NCI-H345 treated with DMSO at 0.1 percent for 48 hours (cell line): ENCODE results near the gene CD22.
"Not testable (repeated sequence)": the region's sequence is repeated elsewhere in the genome, so short reads cannot be mapped to it uniquely, and the experiment has no call there.

ENCODE experiments used
- DNase-seq: peaks from one replicate; lab custom pipeline; 2025; ENCODE audit not compliant: unreplicated experiment; lab: John Stamatoyannopoulos, UW

Gene CD22

DNA sequence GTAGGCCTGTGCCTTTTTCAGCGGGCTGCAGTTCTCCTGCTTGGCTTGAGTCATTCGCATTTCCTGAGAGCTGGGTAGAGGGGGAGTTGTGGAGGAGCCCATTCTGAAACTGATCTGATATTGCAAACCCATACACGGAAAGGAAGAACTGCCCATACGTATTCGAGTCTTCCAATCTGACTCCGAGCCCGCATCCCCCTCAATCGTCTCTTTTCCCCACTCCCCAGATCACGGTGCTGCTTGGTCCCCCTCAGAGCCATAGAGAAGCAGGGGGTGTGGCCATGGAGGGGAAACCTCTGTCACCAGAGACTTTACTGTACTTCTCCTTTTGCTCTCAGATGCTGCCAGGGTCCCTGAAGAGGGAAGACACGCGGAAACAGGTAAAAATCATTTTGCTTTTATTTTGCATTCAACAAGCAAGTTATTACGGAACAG, at the start of gene CD22:
TSS of gene CD22 (plus strand) at position 337 of the 435 bp plus-strand sequence. CDS start 2,854 bp downstream, outside the sequence.
- DNase-seq: no peak

DNA sequence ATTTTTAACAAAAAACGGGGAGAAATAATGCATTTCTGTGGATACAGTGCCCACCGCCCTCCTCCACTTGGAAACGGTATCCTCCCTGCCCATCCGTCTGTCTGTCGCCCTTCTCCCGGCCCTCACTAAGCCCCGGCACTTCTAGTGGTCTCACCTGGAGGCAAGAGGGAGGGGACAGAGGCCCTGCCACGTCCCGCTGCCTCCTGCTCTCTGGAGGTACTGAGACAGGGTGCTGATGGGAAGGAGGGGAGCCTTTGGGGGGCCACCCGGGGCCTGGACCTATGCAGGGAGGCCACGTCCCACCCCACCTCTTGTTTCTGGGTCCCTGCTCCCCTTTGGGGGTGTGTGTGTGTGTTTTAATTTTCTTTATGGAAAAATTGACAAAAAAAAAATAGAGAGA, 49.6 kb upstream of the CD22 start:
- no peak for DNase-seq

DNA sequence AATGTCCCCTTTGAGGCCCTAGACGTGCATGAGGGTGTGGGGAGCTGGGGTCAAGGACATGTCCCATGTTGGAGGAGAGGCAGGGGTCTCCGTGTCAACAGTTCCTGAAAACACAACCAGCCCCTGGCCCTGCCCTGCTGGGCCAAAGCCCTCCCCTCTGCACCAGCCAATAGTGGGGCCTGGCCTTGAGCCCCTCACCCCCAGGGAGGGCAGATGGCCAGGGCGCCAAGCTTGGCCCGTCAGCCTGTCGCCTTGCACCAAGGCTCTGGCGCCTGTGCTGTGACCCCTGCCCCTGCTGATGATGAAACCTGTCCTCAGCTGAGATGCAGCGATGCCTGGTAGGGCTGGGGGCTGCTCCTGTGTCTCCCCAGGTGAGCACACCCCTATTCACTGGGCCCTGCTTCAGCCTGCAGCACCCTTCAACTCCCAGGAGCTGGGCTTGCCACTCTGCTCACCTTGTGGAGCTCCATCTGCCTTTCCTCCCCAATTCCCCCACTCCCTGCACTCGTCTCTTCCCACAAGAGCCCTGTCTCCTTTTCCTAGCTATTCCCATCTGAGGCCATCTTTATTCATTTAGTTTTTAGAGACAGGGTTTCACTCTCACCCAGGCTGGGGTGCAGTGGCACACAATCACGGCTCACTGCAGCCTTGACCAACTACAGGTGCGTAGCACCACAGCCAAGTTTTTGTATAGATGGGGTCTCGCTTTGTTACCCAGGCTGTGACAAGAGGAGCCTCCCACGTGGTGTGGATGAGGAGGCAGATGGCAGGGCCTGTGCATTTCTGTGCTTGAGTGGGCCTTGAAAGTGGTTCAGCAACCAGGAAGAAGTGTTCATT, 48.8 kb upstream of the CD22 start:
- DNase-seq: no peak

DNA sequence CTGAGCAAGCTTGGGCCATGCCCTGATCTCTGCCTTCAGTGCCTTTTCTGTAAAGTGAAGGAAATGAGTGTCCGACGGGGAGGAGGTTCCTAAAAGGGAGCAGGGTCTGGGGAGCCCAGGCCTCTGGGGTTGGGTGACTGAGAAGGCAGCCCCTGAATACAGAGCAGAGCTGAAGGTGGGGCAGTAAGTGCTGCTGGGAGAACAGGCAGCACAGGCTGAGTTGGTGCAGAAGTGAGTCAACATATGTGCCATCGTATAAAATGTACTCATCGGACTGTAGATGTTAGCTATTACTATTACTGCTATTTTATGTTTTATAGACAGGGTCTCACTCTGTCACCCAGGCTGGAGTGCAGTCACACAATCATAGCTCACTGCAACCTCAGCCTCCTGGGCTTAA, 47.7 kb upstream of the CD22 start:
- DNase-seq: no peak

DNA sequence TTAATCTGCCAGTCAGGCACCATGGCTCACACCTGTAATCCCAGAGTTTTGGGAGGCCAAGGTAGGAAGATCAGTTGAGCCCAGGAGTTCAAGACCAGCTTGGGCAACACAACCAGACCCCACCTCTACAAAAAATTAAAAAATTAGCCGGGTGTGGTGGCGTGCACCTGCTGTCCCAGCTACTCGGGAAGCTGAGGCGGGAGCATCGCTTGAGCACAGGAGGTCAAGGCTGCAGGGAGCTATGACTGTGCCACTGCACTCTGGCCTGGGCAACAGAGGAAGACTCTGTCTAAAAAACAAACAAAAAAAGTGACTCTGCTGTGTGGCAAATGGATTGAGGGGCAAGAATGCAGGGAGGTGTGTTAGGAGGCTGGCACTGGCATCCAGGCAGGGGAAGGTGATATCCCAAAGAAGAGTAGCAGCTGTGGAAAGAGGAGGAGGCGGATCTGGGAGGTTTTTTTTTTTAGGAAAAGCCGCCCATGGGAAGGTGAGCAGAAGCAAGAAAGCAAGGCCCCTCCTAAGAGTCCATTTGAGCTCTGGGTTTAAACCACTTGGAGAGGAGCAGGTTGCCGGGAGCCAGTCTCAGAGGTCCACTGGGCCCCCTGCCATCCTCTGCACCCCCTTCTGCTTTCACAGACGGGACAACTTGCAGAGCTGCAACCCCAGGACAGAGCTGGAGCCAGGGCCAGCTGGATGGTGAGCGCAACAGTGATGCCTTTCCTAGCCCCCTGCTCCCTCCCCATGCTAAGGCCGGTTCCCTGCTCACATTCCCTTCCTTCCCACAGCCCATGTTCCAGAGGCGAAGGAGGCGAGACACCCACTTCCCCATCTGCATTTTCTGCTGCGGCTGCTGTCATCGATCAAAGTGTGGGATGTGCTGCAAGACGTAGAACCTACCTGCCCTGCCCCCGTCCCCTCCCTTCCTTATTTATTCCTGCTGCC, 44.6 kb upstream of the CD22 start:
- no peak for DNase-seq

DNA sequence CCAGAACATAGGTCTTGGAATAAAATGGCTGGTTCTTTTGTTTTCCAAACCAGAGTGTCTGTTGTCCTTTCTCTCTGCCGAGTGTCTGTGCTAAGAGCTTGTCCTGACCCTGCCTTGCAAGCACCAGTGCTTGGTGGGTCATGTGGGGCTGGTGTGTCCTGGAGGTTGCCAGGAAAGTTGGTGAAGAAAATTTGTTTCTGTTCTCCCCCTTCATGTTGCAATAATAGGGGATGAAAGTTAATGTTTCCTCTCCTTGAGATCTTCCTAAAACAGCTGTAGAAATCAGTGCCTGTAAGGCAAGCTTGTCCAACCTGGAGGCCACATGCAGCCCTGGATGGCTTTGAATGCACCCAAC, 43.9 kb upstream of the CD22 start:
- DNase-seq: no peak

DNA sequence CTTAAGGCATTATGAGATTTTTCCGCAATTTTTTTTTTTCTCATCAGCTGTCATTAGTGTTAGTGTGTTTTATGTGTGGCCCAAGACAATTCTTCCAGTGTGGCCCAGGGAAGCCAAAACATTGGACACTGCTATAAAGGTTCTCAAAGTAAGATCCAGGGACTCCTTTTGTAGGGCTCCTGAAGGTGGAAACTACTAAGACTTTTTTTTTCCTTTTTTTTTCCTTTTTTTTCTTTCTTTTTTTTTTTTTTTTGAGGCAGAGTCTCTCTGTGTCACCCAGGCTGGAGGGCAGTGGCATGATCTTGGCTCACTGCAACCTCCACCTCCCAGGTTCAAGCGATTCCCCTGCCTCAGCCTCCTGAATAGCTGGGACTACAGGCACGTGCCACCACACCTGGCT, 43.5 kb upstream of the CD22 start:
- not testable (repeated sequence) for DNase-seq

DNA sequence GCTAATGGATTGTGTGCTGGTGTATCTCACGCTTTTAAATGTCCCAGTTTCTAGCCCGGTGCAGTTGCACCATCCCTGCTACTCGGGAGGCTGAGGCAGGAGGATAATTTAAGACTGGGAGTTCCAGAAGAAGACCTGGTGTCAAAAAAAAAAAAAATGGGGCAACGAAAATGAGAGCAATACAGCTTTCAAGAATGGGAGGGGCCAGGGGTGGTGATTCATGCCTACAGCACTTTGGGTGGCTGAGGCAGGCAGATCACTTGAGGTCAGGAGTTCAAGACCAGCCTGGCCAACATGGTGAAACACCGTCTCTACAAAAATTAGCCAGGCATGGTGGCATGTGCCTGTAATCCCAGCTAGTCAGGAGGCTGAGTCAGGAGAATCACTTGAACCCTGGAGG, 42.9 kb upstream of the CD22 start:
- DNase-seq: not testable (repeated sequence)

DNA sequence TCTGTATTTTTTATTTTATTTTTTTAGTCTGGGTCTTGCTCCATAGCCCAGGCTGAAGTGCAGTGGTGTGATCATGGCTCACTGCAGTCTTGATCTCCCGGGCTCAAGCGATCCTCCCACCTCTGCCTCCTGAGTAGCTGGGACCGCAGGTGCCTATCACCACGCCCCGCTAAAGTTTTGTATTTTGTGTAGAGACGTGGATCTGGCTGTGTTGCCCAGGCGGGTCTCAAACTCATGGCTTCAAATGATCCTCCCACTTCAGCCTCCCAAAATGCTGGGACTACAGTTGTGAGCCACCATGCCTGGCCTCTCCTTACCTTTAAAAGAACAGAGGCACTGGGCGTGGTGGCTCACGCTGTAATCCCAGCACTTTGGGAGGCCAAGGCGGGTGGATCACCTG, 41.3 kb upstream of the CD22 start:
- DNase-seq: no peak

DNA sequence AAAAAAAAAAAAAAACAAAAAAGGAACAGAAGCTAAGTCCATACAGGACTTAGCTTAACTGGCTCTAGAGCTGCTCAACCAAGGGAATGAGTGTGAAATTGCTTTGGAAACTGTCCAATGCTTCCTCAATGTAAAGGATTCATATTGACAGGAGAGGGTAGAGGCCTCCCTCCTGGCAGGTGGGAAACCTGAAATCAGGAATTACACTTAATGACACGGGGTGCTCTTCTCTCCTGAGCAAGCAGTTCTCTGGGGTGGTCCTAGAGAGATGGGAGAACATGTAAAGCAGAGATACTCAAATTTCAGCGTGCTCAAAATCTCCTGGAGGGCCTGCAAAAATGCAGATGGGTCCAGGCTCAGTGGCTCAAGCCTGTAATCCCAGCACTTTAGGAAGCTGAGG, 40.7 kb upstream of the CD22 start:
- no peak for DNase-seq

DNA sequence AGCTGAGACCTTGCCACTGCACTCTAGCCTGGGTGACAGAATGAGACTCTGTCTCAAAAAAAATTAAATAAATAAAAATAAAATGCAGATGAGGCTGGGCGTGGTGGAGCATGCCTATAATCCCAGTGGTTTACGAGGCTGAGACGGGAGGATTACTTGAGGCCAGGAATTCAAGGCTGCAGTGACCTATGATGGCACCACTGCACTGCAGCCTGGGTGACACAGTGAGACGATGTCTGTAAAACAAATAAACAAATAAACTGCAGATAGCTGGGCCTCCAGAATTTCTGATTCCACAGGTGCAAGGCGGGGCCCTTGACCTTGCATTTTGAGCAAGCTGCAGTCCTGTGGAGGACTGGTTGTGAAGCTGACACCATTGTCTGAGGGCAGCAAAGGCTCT, 40.1 kb upstream of the CD22 start:
- DNase-seq: no peak

DNA sequence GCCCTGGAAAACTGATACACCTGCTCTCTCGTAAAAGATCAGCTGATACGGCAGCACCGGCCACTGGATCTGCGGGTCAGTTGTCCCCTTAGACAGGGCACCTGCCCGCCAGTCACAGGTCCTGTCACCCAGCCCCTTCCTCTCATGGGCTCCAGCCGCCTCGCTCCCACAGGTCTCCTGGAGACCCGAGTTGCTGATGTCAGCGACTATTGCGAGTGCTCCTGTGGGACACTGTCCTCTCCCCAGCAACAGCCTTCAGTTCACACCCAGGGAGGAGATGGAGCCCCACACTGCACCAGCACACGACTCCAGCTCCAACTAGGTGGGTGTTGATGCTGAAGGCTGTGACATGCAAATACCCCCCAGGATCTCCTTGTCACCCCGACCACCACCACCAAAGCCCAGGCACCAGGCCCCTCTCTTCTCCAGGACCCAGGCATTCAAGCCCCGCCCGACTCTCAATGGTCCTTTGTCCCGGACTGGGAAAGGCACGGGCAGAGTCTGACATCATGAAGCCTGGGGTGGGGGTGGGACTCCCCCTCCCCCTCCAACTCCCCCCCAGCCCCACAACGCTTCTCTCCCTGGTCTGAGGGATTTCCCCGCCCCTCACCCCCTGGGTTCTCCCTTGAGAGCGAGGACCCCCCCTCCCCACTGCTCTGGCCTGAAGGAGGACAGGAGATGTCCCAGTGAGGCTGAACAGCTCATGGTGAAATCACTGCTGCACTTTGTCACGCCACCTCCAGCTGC, 38.4 kb upstream of the CD22 start:
- DNase-seq: no peak

DNA sequence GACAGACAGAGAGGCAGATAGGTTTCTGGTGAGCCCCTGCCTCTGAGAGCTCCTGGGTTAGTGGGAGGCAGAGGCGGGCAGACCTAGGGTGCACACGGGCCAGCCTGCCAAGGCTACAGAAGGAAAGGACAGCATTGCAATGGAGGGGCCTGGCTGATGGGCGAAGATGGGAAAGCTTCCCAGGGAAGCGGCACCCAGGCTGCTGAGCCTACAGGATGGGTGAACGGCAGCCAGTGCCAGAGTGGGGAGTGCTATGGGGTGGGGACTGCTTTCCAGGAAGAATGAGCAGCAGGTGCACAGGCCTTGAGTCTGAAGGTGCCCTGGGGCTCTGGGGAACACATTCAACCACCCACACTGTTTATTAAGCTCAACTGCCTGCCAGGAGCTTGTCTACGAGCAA, 37.7 kb upstream of the CD22 start:
- DNase-seq: peak; percentile 57

DNA sequence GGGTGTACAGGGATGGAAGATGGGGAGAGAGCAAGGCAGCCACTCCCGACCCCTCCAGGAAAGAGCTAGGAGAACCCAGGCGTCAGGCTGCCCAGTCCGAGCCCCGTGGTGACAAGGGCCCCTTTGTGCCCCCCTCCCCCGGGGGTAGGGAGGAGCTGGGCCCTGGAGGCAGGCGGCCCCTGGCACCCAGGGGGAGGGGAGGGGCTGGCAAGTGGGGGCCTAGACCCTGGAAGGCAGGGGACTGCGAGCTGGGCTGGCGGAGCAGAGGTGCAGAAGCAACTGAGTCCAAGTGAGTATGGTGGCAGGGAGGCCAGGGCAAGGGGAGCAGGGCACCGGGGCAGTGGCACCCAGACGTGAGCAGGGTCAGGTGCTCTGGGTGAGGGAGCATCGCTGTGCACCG, 37.1 kb upstream of the CD22 start, which contains the start of gene MAG:
TSS of gene MAG (plus strand) at position 246 of the 400 bp plus-strand sequence. CDS start 3,248 bp downstream, outside the sequence.
- DNase-seq: no peak

DNA sequence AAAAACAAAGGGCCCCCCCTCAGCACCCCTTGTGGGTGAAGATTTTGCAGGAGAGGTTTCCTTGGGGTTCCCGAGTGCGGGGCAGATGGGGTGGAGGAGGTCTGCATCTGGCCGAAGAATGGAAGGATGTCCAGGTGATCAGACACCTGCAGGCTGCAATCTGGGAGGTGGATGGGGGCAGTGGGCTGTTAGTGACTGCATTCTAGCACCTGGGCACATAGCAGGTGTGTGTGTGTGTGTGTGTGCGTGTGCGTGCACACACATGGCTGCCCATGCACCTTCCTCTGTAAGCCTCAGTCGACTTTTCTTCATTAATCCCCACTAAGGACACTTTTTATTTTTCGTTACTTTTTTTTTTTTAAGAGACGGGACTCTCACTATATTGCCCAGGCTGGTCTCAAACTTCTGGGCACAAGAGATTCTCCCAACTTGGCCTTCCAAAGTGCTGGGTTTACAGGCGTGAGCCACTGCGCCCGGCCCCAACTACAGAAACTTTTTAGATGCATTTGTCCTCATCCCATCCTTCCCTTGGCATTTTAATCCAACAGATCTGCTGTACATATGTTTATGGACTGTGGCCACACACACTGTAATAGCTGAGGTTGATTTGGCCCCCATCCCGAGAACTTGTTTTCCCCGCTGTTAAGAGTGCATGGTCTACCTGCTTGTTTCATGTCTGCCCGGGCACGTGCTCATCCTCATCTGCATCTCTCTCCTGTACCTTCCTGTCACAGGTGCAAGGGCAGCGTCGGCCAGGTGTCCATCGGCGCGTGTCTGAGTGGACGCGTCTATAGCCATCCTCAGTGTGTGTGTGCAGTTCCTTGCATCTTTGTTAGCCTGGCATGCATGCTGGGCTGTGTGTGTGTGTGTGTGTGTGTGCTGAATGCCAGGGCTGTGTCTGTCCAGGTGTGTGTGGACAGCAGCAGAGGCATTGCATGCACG, 36.3 kb upstream of the CD22 start:
- no peak for DNase-seq

DNA sequence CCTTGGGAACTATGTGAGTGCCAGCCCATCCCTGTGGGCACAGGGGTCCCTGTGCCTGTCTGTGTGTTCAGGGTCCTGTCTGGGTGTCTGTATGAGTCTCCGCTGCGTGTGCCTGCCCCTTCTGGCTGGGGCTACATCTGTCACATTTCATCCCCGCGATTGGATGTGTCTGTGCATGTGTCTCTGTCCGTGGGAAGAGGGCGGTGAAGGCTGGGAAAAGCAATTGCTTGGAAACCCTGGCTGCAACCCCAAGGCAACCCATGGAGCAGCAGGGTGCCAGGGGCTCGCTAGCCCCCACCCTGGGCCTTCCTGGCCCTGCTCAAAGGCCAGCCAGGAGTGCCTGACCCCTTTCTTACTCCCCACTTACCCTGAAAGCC, 35.6 kb upstream of the CD22 start:
- no peak for DNase-seq

DNA sequence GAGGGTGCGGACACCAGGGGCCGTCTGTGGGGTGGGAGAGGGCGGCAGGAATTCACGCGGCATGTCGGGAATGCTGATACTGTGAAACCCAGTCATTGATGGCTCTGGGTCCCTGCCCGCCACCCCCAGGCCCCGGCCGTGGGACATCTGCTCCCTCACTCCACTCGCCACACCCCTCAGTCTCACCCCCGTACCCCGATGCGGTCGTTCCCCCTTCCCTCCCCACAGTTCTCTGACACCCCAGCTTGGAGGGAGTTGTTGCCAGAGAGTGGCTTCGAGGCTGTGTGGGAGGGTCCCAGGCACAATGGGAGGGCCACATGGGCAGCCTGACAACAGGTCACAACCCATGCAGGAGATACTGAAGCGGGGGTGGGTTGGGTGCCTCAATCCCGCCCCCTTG, 35.2 kb upstream of the CD22 start:
- DNase-seq: no peak

DNA sequence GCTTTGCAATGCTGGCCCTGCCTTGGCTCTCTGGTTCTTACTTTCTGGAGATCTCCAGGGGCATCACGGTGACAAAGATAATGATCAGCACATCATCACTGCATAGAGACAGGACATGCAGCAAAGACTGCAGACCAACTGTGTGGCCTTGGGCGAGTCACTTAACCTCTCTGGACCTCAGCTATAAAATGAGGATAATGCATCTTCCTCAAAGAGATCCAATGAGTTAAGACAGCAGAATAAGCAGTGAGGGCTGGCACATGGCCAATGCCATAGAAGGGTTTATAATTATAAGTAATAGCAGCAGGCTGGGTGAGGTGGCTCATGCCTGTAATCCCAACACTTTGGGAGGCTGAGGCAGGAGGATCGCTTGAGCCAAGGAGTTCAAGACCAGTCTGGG, 34.7 kb upstream of the CD22 start:
- DNase-seq: no peak

DNA sequence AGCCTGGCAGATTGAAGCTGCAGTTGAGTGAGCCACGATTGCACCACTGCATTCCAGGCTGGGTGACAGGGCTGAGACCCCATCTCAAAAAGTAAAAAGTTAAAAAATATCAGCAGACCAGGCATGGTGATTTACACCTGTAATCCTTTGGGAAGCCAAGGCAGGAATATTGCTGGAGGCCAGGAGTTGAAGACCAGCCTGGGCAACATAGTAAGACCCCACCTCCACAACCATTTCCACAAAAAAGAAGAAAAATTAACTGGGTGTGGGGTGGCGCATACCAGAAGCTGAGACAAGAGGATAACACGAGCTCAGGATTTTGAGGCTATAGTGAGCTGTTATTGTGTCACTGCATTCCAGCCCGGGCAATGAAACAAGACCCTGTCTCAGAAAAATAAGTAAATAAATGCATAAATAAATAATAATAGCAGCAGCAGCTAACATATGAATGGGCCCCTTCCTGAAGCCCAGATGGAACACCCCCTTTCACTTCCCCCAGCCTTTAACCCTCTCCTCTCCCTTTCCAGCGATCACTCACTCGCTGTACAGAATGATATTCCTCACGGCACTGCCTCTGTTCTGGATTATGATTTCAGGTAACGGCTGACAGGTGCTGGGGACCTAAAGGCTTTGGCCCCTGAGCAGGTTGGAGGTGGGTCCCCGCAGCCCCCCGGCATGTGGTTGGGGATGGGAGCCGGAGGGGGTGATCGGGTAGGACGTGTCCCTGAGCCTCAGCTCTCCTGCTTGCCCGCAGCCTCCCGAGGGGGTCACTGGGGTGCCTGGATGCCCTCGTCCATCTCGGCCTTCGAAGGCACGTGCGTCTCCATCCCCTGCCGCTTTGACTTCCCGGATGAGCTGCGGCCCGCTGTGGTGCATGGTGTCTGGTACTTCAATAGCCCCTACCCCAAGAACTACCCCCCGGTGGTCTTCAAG, 33.9 kb upstream of the CD22 start:
- no peak for DNase-seq
